Measurements from ENCODE around the gene STAC3.

Gene STAC3

DNA sequence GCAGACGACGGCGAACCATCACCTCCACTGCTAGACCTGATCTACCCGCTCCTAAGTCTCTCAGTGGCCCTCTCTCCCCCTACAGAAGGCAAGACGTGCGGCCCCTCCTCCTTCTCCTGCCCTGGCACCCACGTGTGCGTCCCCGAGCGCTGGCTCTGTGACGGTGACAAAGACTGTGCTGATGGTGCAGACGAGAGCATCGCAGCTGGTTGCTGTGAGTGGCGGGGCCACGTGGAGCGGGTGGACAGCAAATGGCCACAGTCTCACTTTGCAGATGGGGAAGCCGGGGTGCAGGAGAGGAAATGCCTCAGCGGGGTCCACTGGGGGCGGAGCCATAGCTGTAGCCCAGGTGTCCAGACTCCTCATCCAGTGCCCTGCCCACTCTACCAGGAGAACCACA, 55.8 kb downstream of the STAC3 start:
- in situ Hi-C loops (cut with HindIII; ENCODE audit: low sequenced_read_pairs): no loop called here

DNA sequence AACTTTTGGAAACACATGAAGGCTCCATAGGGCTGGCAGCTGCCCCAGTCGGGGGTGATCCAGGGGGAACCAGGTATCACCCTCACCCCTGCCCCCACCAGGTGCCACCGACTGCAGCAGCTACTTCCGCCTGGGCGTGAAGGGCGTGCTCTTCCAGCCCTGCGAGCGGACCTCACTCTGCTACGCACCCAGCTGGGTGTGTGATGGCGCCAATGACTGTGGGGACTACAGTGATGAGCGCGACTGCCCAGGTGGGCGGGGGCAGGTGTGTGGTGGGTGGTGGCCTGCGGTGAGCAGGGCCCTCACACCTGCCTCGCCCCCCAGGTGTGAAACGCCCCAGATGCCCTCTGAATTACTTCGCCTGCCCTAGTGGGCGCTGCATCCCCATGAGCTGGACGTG, 56.7 kb downstream of the STAC3 start:
- in situ Hi-C loops (cut with HindIII; ENCODE audit: low sequenced_read_pairs): no loop called here

- in situ Hi-C loops (cut with HindIII; ENCODE audit: low sequenced_read_pairs): no loop called here
Measured at GRCh38 chr12:57193706-57194245, 57.2 kb downstream of the STAC3 start.
